GM23248 (cell line): ENCODE measurements around the gene PLPPR1. TPM values are rescaled to one million over a fixed set of nuclear protein-coding genes. Genes with fewer than 3 reads are reported as not detected.
"Not testable (repeated sequence)": the region's sequence is repeated elsewhere in the genome, so short reads cannot be mapped to it uniquely, and the experiment has no call there.

Experiments used
- DNase-seq: peaks from one replicate; pipeline ENCODE4 v3.0.0-alpha.2; 2015
- H2AFZ ChIP-seq: fragments of 200-600 bp; sonication (generic); 2 replicates; pipeline ENCODE4 v1.6.1; 2016; ENCODE audit warnings: antibody characterized with exemption
- H3F3A ChIP-seq: fragments of 200-600 bp; sonication (generic); 2 replicates; pipeline ENCODE4 v1.6.1; 2016; ENCODE audit warnings: mild to moderate bottlenecking, antibody characterized with exemption, mixed run types; ENCODE audit not compliant: insufficient read depth
- H3K27ac ChIP-seq: fragments of 200-600 bp; sonication (generic); 2 replicates; pipeline ENCODE4 v1.5.1; 2016; ENCODE audit warnings: mild to moderate bottlenecking
- H3K27me3 ChIP-seq: fragments of 200-600 bp; sonication (generic); replicated peaks from 2 replicates; pipeline ENCODE4 v1.6.1; 2016; ENCODE audit warnings: mild to moderate bottlenecking; ENCODE audit not compliant: insufficient read depth
- H3K36me3 ChIP-seq: fragments of 200-600 bp; sonication (generic); 2 replicates; pipeline ENCODE4 v1.6.1; 2016; ENCODE audit warnings: low read depth, mild to moderate bottlenecking
- H3K4me1 ChIP-seq: fragments of 200-600 bp; sonication (generic); 2 replicates; pipeline ENCODE4 v1.6.1; 2016; ENCODE audit warnings: mild to moderate bottlenecking; ENCODE audit not compliant: insufficient read depth
- H3K4me2 ChIP-seq: fragments of 200-600 bp; sonication (generic); one replicate; pipeline ENCODE4 v1.6.1; 2016; ENCODE audit warnings: mild to moderate bottlenecking; ENCODE audit not compliant: unreplicated experiment
- H3K4me3 ChIP-seq: fragments of 200-600 bp; sonication (generic); 2 replicates; pipeline ENCODE4 v1.5.1; 2016; ENCODE audit warnings: mild to moderate bottlenecking
- H3K79me2 ChIP-seq: fragments of 200-600 bp; sonication (generic); 2 replicates; pipeline ENCODE4 v1.6.1; 2016; ENCODE audit warnings: mild to moderate bottlenecking; ENCODE audit not compliant: insufficient read depth
- H3K9ac ChIP-seq: fragments of 200-600 bp; sonication (generic); 2 replicates; pipeline ENCODE4 v1.6.1; 2016; ENCODE audit warnings: mild to moderate bottlenecking
- H3K9me2 ChIP-seq: fragments of 200-600 bp; sonication (generic); 2 replicates; pipeline ENCODE4 v1.6.1; 2016; ENCODE audit warnings: mixed run types, mild to moderate bottlenecking, moderate library complexity; ENCODE audit not compliant: insufficient read depth
- H3K9me3 ChIP-seq: fragments of 200-600 bp; sonication (generic); one replicate; pipeline ENCODE4 v1.6.1; 2017; ENCODE audit warnings: low read depth
- H4K20me1 ChIP-seq: fragments of 200-600 bp; sonication (generic); 2 replicates; pipeline ENCODE4 v1.6.0; 2016; ENCODE audit not compliant: insufficient read depth
- EZH2 ChIP-seq: fragments of 200-600 bp; sonication (generic); IDR thresholded peaks from 2 replicates; pipeline ENCODE4 v1.6.1; 2018; ENCODE audit warnings: antibody characterized with exemption, mild to moderate bottlenecking; ENCODE audit not compliant: insufficient read depth, poor library complexity, severe bottlenecking
- EZH2phosphoT487 ChIP-seq: fragments of 200-600 bp; sonication (generic); IDR thresholded peaks from 2 replicates; pipeline ENCODE4 v1.6.1; 2018; ENCODE audit warnings: antibody characterized with exemption, moderate library complexity, mild to moderate bottlenecking, low read depth; ENCODE audit not compliant: insufficient read depth
- WGBS, 2 experiments: methylation state at CpG; one replicate each; pipeline ENCODE4 v1.1.6; 2015 to 2017; ENCODE audit warnings: low lambda C conversion rate in 2 of 2, low coverage in 1 of 2; ENCODE audit errors: missing lambda C conversion rate in 2 of 2; 5-methylcytosine and 5-hydroxymethylcytosine counted together
- in situ Hi-C: fragments of 300-500 bp; cut with MboI; formaldehyde crosslinking; loops from 2 replicates; pipeline ENCODE4 v1.15.0; 2020
- polyA plus RNA-seq: library from polyadenylated mRNA; unstranded; fragments of >200 nt; fragmentation: Nextera tagmentation; extraction: Ambion mirVana; gene quantifications from 2 replicates; pipeline ENCODE4 v1.2.1, GENCODE V29; 2016
- total RNA-seq: library from RNA; depleted of rRNA; stranded (reverse); fragments of >200 nt; shearing (Covaris generic); gene quantifications from 2 replicates; pipeline ENCODE4 v1.2.3, GENCODE V29; 2014

Gene PLPPR1
- total and polyA plus RNA-seq, 2 experiments from 2014 or later = not detected

DNA sequence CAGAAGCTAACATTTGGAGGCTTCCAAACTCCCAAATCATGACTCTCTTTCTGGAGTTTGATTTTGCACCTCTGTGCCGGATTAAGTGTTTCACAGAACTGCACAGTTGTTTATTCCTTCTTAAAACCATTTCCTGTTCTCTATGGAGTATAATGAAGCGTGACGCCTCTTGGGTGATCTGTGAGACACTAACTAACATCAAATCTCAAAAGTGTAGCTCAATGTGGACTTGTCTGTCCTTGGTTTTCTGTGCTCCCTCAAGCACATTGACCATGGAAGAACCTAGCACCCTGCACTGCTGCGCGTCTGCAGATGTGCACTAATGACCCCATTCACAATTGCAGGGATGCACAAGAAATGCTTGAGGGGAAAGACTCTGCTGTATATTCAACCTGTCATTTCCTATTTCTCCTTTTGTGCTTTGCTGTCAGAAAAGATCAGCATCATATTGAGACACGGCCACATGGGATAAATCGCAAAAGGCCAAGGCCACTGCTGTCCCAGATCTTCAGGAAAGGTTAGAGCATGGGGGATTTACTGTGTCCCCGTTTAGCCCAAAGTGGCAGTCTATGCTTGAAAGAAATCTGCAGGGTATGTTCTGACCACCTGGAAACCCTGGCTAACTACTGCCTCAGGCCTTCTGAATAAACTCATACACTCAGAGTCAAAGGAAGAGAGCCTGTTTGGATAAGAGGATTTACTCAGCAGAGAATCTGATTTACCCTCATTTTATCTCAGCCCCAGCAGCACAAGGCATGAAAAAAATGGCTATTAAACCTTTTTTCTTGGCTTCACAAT, 246.6 kb downstream of the PLPPR1 start:
- in situ Hi-C loops = no loop called here

DNA sequence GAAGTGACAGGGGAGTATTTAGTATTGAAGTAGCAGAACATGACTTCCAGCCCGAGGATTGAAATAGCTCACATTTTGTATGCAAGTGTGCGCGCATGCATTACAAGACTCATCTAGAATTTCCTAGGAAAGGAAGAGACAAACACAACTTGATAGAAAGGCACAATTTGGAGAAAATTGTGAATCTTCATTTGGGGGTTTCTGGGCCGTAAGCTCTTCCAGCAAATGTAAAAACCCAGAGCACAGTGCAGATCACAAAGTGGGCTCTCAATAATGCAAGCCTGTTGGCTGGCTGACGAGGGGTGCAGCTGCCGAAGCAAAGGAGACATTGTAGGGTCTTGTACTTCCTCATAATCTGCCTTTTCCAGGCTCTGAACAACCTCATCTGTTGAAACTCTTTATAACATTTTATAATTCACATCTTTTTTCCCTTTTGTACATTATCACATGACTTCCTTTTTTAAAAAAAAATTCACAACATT, 247.3 kb downstream of the PLPPR1 start:
- no peak for TF ChIP-seq EZH2
- TF ChIP-seq EZH2phosphoT487 = no peak
- Histone ChIP-seq H3K4me1 (no peaks in the 10 kb centered on the region), H3K27me3 (no peaks in the 10 kb centered on the region), H3K9ac (no peak overlapping the region), H3K4me2 (no peak overlapping the region), H3K27ac (no peak overlapping the region), H2AFZ (no peak overlapping the region), H4K20me1 (no peaks in the 10 kb centered on the region), H3K36me3 (no peaks in the 10 kb centered on the region), H3K9me3 (no peaks in the 10 kb centered on the region), H3K4me3 (no peak overlapping the region), H3K79me2 (no peaks in the 10 kb centered on the region), H3F3A (no peaks in the 10 kb centered on the region), H3K9me2 (no peaks in the 10 kb centered on the region)
- whole genome bisulfite sequencing, 2 experiments = 44 to 48% methylated on average over 6 of the region's 6 CpGs
- DNase-seq = no peak
- in situ Hi-C loops = no loop called here

More for the DNA sequence above, 246.6 kb downstream of the PLPPR1 start:
- Histone ChIP-seq H3K9me2 (no peaks in the 10 kb centered on the region), H3F3A (no peaks in the 10 kb centered on the region), H3K4me1 (no peaks in the 10 kb centered on the region), H3K9ac (no peak overlapping the region), H3K27ac (no peak overlapping the region), H3K4me2 (no peak overlapping the region), H3K36me3 (no peaks in the 10 kb centered on the region), H2AFZ (no peak overlapping the region), H3K9me3 (no peaks in the 10 kb centered on the region), H3K4me3 (no peak overlapping the region), H3K79me2 (no peaks in the 10 kb centered on the region), H3K27me3 (no peaks in the 10 kb centered on the region; the same call in 1 of the 2 replicates), H4K20me1 (no peaks in the 10 kb centered on the region)
- 44 to 47% methylated on average over 8 of the region's 8 CpGs for whole genome bisulfite sequencing, 2 experiments
- TF ChIP-seq EZH2 (no peak), EZH2phosphoT487 (no peak)
- no peak for DNase-seq

DNA sequence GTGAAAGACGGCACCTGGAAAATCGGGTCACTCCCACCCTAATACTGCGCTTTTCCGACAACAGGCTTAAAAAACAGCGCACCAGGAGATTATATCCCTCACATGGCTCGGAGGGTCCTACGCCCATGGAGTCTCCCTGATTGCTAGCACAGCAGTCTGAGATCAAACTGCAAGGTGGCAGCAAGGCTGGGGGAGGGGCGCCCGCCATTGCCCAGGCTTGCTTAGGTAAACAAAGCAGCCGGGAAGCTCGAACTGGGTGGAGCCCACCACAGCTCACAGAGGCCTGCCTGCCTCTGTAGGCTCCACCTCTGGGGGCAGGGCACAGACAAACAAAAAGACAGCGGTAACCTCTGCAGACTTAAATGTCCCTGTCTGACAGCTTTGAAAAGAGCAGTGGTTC, 262.5 kb downstream of the PLPPR1 start:
- H3K9ac ChIP-seq, in situ Hi-C loops, H3K79me2 ChIP-seq, H3K9me2 ChIP-seq, H3K27ac ChIP-seq, H3K4me2 ChIP-seq, H4K20me1 ChIP-seq, DNase-seq, H3K9me3 ChIP-seq, H3F3A ChIP-seq, H3K4me3 ChIP-seq, H2AFZ ChIP-seq, H3K36me3 ChIP-seq, H3K4me1 ChIP-seq, H3K27me3 ChIP-seq: not testable (repeated sequence)
- 56 to 65% methylated on average over 11 to 12 of the region's 12 CpGs for WGBS, 2 experiments

DNA sequence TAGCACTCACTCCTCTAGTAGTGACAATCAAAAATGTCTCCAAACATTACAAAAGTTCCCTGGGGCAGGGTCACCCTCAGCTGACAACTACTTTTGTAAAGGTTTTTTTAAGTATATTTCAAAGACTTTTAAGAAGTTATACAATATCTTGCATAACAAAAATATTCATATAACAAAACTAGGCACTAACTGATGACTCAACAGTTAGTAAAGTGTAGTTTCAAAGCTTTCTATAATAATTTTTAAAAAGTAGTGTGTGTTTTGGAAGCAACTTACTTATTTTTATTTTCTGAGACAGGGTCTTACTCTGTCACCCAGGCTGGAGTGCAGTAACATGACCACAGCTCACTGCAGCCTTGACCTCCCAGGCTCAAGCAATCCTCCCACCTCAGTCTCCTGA, 271.4 kb downstream of the PLPPR1 start:
- no peaks in the 10 kb centered on the region for H3K79me2 ChIP-seq
- H3F3A ChIP-seq = no peaks in the 10 kb centered on the region
- no peak overlapping the region for H3K4me3 ChIP-seq
- H2AFZ ChIP-seq = no peak overlapping the region
- peaks cover 9% of the 10 kb centered on the region for H3K27me3 ChIP-seq
- no peaks in the 10 kb centered on the region for H4K20me1 ChIP-seq
- no peaks in the 10 kb centered on the region for H3K36me3 ChIP-seq
- in situ Hi-C loops = loop anchor here (10.0 kb wide), 2 partner anchors 585 to 695 kb away; no protein-coding TSS in a partner anchor
- H3K4me2 ChIP-seq = no peak overlapping the region
- no peak for TF ChIP-seq EZH2
- no peaks in the 10 kb centered on the region for H3K9me3 ChIP-seq
- H3K4me1 ChIP-seq = no peaks in the 10 kb centered on the region
- no peak overlapping the region for H3K9ac ChIP-seq
- no peak overlapping the region for H3K27ac ChIP-seq
- no peaks in the 10 kb centered on the region for H3K9me2 ChIP-seq
- no peak for DNase-seq
